GM19468 (cell line): ENCODE results near the gene ANTKMT.
"Not testable (repeated sequence)": the region's sequence is repeated elsewhere in the genome, so short reads cannot be mapped to it uniquely, and the experiment has no call there.

ENCODE experiments used
- ATAC-seq: cut with Tn5 transposase; IDR thresholded peaks from one replicate; pipeline ENCODE4 v1.9.1; 2021; ENCODE audit warnings: mild to moderate bottlenecking, moderate library complexity, moderate number of reproducible peaks; ENCODE audit not compliant: unreplicated experiment; ENCODE audit errors: extremely low read depth

The ANTKMT gene

GRCh38 chr16:739560-740458, 18.9 kb downstream of the ANTKMT start:
- ATAC-seq: no peak

- no peak for ATAC-seq
Observed at GRCh38 chr16:740459-740763, 19.5 kb downstream of the ANTKMT start.

GRCh38 chr16:740764-741505, 20.0 kb downstream of the ANTKMT start, which contains the start of gene CIAO3:
CIAO3 (minus strand) TSS chr16:740997; CDS start chr16:740985, 12 bp downstream.
- ATAC-seq: peak; percentile 65

GRCh38 chr16:741986-742629, 21.2 kb downstream of the ANTKMT start:
- ATAC-seq: no peak

GRCh38 chr16:742894-743293, 21.9 kb downstream of the ANTKMT start:
- ATAC-seq: not testable (repeated sequence)

- no peak for ATAC-seq
Observed at GRCh38 chr16:743794-744500, 23.0 kb downstream of the ANTKMT start.

GRCh38 chr16:745739-746138, 24.8 kb downstream of the ANTKMT start:
- ATAC-seq: no peak

GRCh38 chr16:746637-747036, 25.7 kb downstream of the ANTKMT start:
- ATAC-seq: no peak

- ATAC-seq: no peak
Observed at GRCh38 chr16:747978-748746, 27.2 kb downstream of the ANTKMT start.

GRCh38 chr16:749010-749409, 28.1 kb downstream of the ANTKMT start:
- ATAC-seq: no peak

- ATAC-seq: no peak
Observed at GRCh38 chr16:750485-750884, 29.5 kb downstream of the ANTKMT start.

GRCh38 chr16:751152-752006, 30.4 kb downstream of the ANTKMT start:
- ATAC-seq: no peak

- ATAC-seq: no peak
Observed at GRCh38 chr16:752007-752312, 31.0 kb downstream of the ANTKMT start.

- ATAC-seq: not testable (repeated sequence)
Observed at GRCh38 chr16:754121-754607, 33.2 kb downstream of the ANTKMT start.

GRCh38 chr16:754656-755055, 33.7 kb downstream of the ANTKMT start:
- ATAC-seq: no peak

GRCh38 chr16:756428-756827, 35.5 kb downstream of the ANTKMT start:
- no peak for ATAC-seq

GRCh38 chr16:759110-759910, 38.4 kb downstream of the ANTKMT start:
- no peak for ATAC-seq

GRCh38 chr16:760065-760464, 39.1 kb downstream of the ANTKMT start:
- ATAC-seq: no peak
